ENCODE measurements around the gene SEPHS2. TPM values are rescaled to one million over a fixed set of nuclear protein-coding genes. Genes with fewer than 3 reads are reported as not detected.
A peak's percentile ranks its signal among the peaks of the same experiment; 100 is the strongest.

The SEPHS2 gene
- total and polyA plus RNA-seq, 8 donors: 28.4 to 64.0 (median 32.2) TPM

- peaks cover 0 to 13% of the 10 kb centered on the region in 2 donors for H3K36me3 ChIP-seq
- intact Hi-C loops (cut with DNase I): no loop called here
- H3K4me1 ChIP-seq: peaks cover 7 to 35% of the 10 kb centered on the region in 2 donors
- H3K27ac ChIP-seq: no peak overlapping the region
- no peak for DNase-seq
- no peaks in the 10 kb centered on the region for H3K9me3 ChIP-seq
- H3K4me3 ChIP-seq: no peak overlapping the region
- TF ChIP-seq CTCF (IDR thresholded peaks at IDR 0.05): no peak
- H3K27me3 ChIP-seq: peaks cover 0 to 3% of the 10 kb centered on the region in 2 donors
- ATAC-seq: no peak
Observed at GRCh38 chr16:30447512-30448226, 2.0 kb upstream of the SEPHS2 start.

GRCh38 chr16:30446203-30446595, 525 bp upstream of the SEPHS2 start:
- peak overlapping the region; percentile 93 to 98 for H3K27ac ChIP-seq
- intact Hi-C loops (cut with DNase I): no loop called here
- H3K9me3 ChIP-seq: no peaks in the 10 kb centered on the region
- TF ChIP-seq CTCF (IDR thresholded peaks at IDR 0.05): no peak
- no peaks in the 10 kb centered on the region for H3K27me3 ChIP-seq
- no peak for DNase-seq
- peaks cover 0 to 13% of the 10 kb centered on the region in 2 donors for H3K36me3 ChIP-seq
- H3K4me3 ChIP-seq: peak overlapping the region; percentile 77 to 84
- ATAC-seq: no peak
- peaks cover 7 to 36% of the 10 kb centered on the region in 2 donors for H3K4me1 ChIP-seq

GRCh38 chr16:30445149-30445407, 596 bp downstream of the SEPHS2 start:
- no peak for TF ChIP-seq CTCF (IDR thresholded peaks at IDR 0.05)
- no peak for ATAC-seq

GRCh38 chr16:30444231-30445148, 1.2 kb downstream of the SEPHS2 start:
- peak overlapping the region; percentile 77 to 84 for H3K4me3 ChIP-seq
- no peaks in the 10 kb centered on the region for H3K27me3 ChIP-seq
- no peak for ATAC-seq
- DNase-seq: no peak
- H3K27ac ChIP-seq: peak overlapping the region in 1 of 2 donors; percentile 98
- intact Hi-C loops (cut with DNase I): no loop called here
- peaks cover 7 to 30% of the 10 kb centered on the region in 2 donors for H3K4me1 ChIP-seq
- no peak for TF ChIP-seq CTCF (IDR thresholded peaks at IDR 0.05)
- H3K9me3 ChIP-seq: no peaks in the 10 kb centered on the region
- H3K36me3 ChIP-seq: peaks cover 0 to 13% of the 10 kb centered on the region in 2 donors

More at GRCh38 chr16:30445149-30445407, 596 bp downstream of the SEPHS2 start:
- peaks cover 7 to 36% of the 10 kb centered on the region in 2 donors for H3K4me1 ChIP-seq
- H3K9me3 ChIP-seq: no peaks in the 10 kb centered on the region
- DNase-seq: no peak
- intact Hi-C loops (cut with DNase I): no loop called here
- H3K27ac ChIP-seq: peak overlapping the region; percentile 93 to 98
- H3K27me3 ChIP-seq: no peaks in the 10 kb centered on the region
- H3K36me3 ChIP-seq: peaks cover 0 to 13% of the 10 kb centered on the region in 2 donors
- peak overlapping the region; percentile 77 to 84 for H3K4me3 ChIP-seq

- ATAC-seq (no peak), DNase-seq (no peak)
- no peak for TF ChIP-seq CTCF (IDR thresholded peaks at IDR 0.05)
- H3K36me3 ChIP-seq: peaks cover 0 to 13% of the 10 kb centered on the region in 2 donors
- no peak overlapping the region for H3K27ac ChIP-seq
- H3K27me3 ChIP-seq: no peaks in the 10 kb centered on the region
- peak overlapping the region in 1 of 2 donors; percentile 84 for H3K4me3 ChIP-seq
- H3K4me1 ChIP-seq: peaks cover 7 to 30% of the 10 kb centered on the region in 2 donors
- no peaks in the 10 kb centered on the region for H3K9me3 ChIP-seq
- intact Hi-C loops (cut with DNase I): no loop called here
Observed at GRCh38 chr16:30443631-30444030, 2.0 kb downstream of the SEPHS2 start.
